Esophagus squamous epithelium (tissue), 5 donors: Measurements from ENCODE around the gene LCP1. TPM values are rescaled to one million over a fixed set of nuclear protein-coding genes. Genes with fewer than 3 reads are reported as not detected.

Source experiments
- DNase-seq: peaks from one replicate; lab custom pipeline; 2025; lab: John Stamatoyannopoulos, UW
- H3K27ac ChIP-seq, 4 donors: fragments of 200-600 bp; sonication (generic); one replicate each; pipeline ENCODE4 v1.5.1; 2016 to 2019; ENCODE audit warnings: mild to moderate bottlenecking in 1 of 4
- H3K27me3 ChIP-seq, 4 donors: fragments of 200-600 bp; sonication (generic); 1 replicate in 3 of 4; 2 replicates in 1 of 4; pipeline versions ENCODE4 v1.5.1 to v1.6.0; 2017 to 2021; ENCODE audit warnings: antibody characterized with exemption in 1 of 4
- H3K36me3 ChIP-seq, 3 donors: fragments of 200-600 bp; sonication (generic); one replicate each; pipeline ENCODE4 v1.5.1; 2016 to 2019
- H3K4me1 ChIP-seq, 3 donors: fragments of 200-600 bp; sonication (generic); one replicate each; pipeline ENCODE4 v1.5.1; 2017 to 2019
- H3K4me3 ChIP-seq, 4 donors: fragments of 200-600 bp; sonication (generic); 1 replicate in 3 of 4; 2 replicates in 1 of 4; pipeline ENCODE4 v1.5.1; 2016 to 2019; ENCODE audit warnings: mild to moderate bottlenecking in 2 of 4, moderate library complexity in 1 of 4
- H3K9me3 ChIP-seq, 3 donors: fragments of 200-600 bp; sonication (generic); one replicate each; pipeline ENCODE4 v1.5.1; 2016 to 2019
- CTCF ChIP-seq, 6 experiments: fragments of 450-650 bp in 4 of 6; fragments of 200-600 bp in 2 of 6; sonication (generic) in 2 of 6; IDR thresholded peaks; one replicate each; pipeline ENCODE4 v1.5.1; 2016 to 2019; ENCODE audit warnings: antibody characterized with exemption in 6 of 6, mild to moderate bottlenecking in 4 of 6, moderate library complexity in 4 of 6
- POLR2A ChIP-seq, 4 donors: fragments of 450-650 bp; IDR thresholded peaks; one replicate each; pipeline ENCODE4 v1.6.1; 2017; ENCODE audit warnings: antibody characterized with exemption in 4 of 4, mild to moderate bottlenecking in 4 of 4, moderate library complexity in 3 of 4
- WGBS, 2 donors: methylation state at CpG; one replicate each; pipeline ENCODE4 v1.1.5; 2018; 5-methylcytosine and 5-hydroxymethylcytosine counted together
- intact Hi-C: fragments of 100-400 bp; cut with DNase I; formaldehyde crosslinking; loops from one replicate; pipeline ENCODE4 v1.15.0; 2022
- total RNA-seq, 4 donors: library from RNA; depleted of rRNA; stranded (reverse); fragments of >200 nt; gene quantifications; one replicate each; pipeline ENCODE4 v1.1.0, GENCODE V29; 2016
- donor health status: DM: yes; HTN: yes; CAD: no.

The LCP1 gene
- total RNA-seq, 4 donors from 2014 or later: 8.7 to 33.9 (median 21.9) TPM

- TF ChIP-seq CTCF (IDR thresholded peaks at IDR 0.05) (no peak), POLR2A (IDR thresholded peaks at IDR 0.05) (no peak)
- H3K36me3 ChIP-seq: no peaks in the 10 kb centered on the region
- no peaks in the 10 kb centered on the region for H3K4me1 ChIP-seq
- H3K4me3 ChIP-seq: no peak overlapping the region
- intact Hi-C loops: no loop called here
- peak overlapping the region in 2 of 4 donors; percentile 42 to 67 for H3K27ac ChIP-seq
- H3K9me3 ChIP-seq: no peaks in the 10 kb centered on the region
- 34 to 35% methylated on average over 2 of the region's 2 CpGs for WGBS, 2 donors
- no peak for DNase-seq
- H3K27me3 ChIP-seq: no peaks in the 10 kb centered on the region
Observed at GRCh38 chr13:46182491-46182877, 507 bp upstream of the LCP1 start.

GRCh38 chr13:46181377-46181839, 569 bp downstream of the LCP1 start:
- Histone ChIP-seq H3K9me3 (no peaks in the 10 kb centered on the region), H3K27me3 (no peaks in the 10 kb centered on the region), H3K36me3 (no peaks in the 10 kb centered on the region), H3K4me1 (no peaks in the 10 kb centered on the region), H3K27ac (peak overlapping the region in 3 of 4 donors; percentile 32 to 54 (median 52)), H3K4me3 (peak overlapping the region; percentile 2 to 51 (median 25))
- intact Hi-C loops: no loop called here
- 69 to 72% methylated on average over 5 of the region's 5 CpGs for WGBS, 2 donors
- DNase-seq: no peak
- no peak for TF ChIP-seq CTCF (IDR thresholded peaks at IDR 0.05)
- no peak for TF ChIP-seq POLR2A (IDR thresholded peaks at IDR 0.05)

GRCh38 chr13:46179969-46180763, 1.8 kb downstream of the LCP1 start:
- no peak for DNase-seq
- WGBS, 2 donors: 48 to 49% methylated on average over 5 of the region's 5 CpGs
- intact Hi-C loops: no loop called here

GRCh38 chr13:46179491-46179908, 2.5 kb downstream of the LCP1 start:
- DNase-seq: peak; percentile 27
- intact Hi-C loops: no loop called here
- Histone ChIP-seq H3K4me3 (peak overlapping the region in 3 of 4 donors; percentile 19 to 39 (median 32)), H3K36me3 (no peaks in the 10 kb centered on the region), H3K4me1 (no peaks in the 10 kb centered on the region), H3K27ac (peak overlapping the region in 3 of 4 donors; percentile 37 to 56 (median 46)), H3K27me3 (no peaks in the 10 kb centered on the region), H3K9me3 (no peaks in the 10 kb centered on the region)
- TF ChIP-seq POLR2A (IDR thresholded peaks at IDR 0.05): no peak
- no peak for TF ChIP-seq CTCF (IDR thresholded peaks at IDR 0.05)
- WGBS, 2 donors: 54 to 59% methylated on average over 3 of the region's 3 CpGs

More at GRCh38 chr13:46179969-46180763, 1.8 kb downstream of the LCP1 start:
- no peaks in the 10 kb centered on the region for H3K9me3 ChIP-seq
- no peak for TF ChIP-seq CTCF (IDR thresholded peaks at IDR 0.05)
- no peak for TF ChIP-seq POLR2A (IDR thresholded peaks at IDR 0.05)
- H3K27ac ChIP-seq: peak overlapping the region; percentile 32 to 65 (median 44)
- H3K27me3 ChIP-seq: no peaks in the 10 kb centered on the region
- H3K4me3 ChIP-seq: peak overlapping the region in 3 of 4 donors; percentile 19 to 51 (median 32)
- no peaks in the 10 kb centered on the region for H3K36me3 ChIP-seq
- no peaks in the 10 kb centered on the region for H3K4me1 ChIP-seq

GRCh38 chr13:46178821-46179220, 3.2 kb downstream of the LCP1 start:
- Histone ChIP-seq H3K27me3 (no peaks in the 10 kb centered on the region), H3K36me3 (no peaks in the 10 kb centered on the region), H3K4me3 (peak overlapping the region in 2 of 4 donors; percentile 32 to 39), H3K9me3 (no peaks in the 10 kb centered on the region), H3K4me1 (no peaks in the 10 kb centered on the region), H3K27ac (peak overlapping the region in 2 of 4 donors; percentile 37 to 56)
- TF ChIP-seq CTCF (IDR thresholded peaks at IDR 0.05) (no peak), POLR2A (IDR thresholded peaks at IDR 0.05) (no peak)
- intact Hi-C loops: no loop called here
- DNase-seq: no peak
